Heart right ventricle (tissue), 16 donors: ENCODE results near the gene ANKFY1. TPM values are rescaled to one million over a fixed set of nuclear protein-coding genes. Genes with fewer than 3 reads are reported as not detected.
A peak's percentile ranks its signal among the peaks of the same experiment; 100 is the strongest.

Source experiments
- ATAC-seq, 8 donors: fragments of 200-7000 bp; cut with Tn5 transposase; one replicate each; pipeline ENCODE4 v1.9.1; 2020; ENCODE audit warnings: mild to moderate bottlenecking in 8 of 8, moderate library complexity in 8 of 8, moderate number of reproducible peaks in 1 of 8
- DNase-seq, 2 donors: peaks; one replicate each; pipeline ENCODE4 v3.0.0-alpha.2; 2020
- H3K27ac ChIP-seq, 10 donors: fragments of 200-600 bp; sonication (generic) in 2 of 10; one replicate each; pipeline versions ENCODE4 v1.5.0 to v1.8.0; 2020 to 2022; ENCODE audit warnings: mild to moderate bottlenecking in 3 of 10
- H3K27me3 ChIP-seq, 7 donors: fragments of 200-600 bp; one replicate each; pipeline ENCODE4 v1.8.0; 2021 to 2022; ENCODE audit warnings: mild to moderate bottlenecking in 2 of 7
- H3K36me3 ChIP-seq, 9 donors: fragments of 200-600 bp; sonication (generic) in 1 of 9; one replicate each; pipeline versions ENCODE4 v1.5.0 to v1.8.0; 2020 to 2022; ENCODE audit warnings: mild to moderate bottlenecking in 2 of 9
- H3K4me1 ChIP-seq, 9 donors: fragments of 200-600 bp; sonication (generic) in 1 of 9; one replicate each; pipeline versions ENCODE4 v1.5.0 to v1.8.0; 2020 to 2022; ENCODE audit warnings: mild to moderate bottlenecking in 4 of 9
- H3K4me3 ChIP-seq, 10 donors: fragments of 200-600 bp; sonication (generic) in 2 of 10; one replicate each; pipeline versions ENCODE4 v1.5.0 to v1.8.0; 2020 to 2022; ENCODE audit warnings: mild to moderate bottlenecking in 7 of 10, moderate library complexity in 2 of 10
- H3K9me3 ChIP-seq, 11 donors: fragments of 200-600 bp in 10 of 11; sonication (generic) in 2 of 11; one replicate each; pipeline versions ENCODE4 v1.5.0 to v1.8.0; 2013 to 2022; ENCODE audit warnings: mild to moderate bottlenecking in 2 of 11, control low read depth in 1 of 11, moderate library complexity in 1 of 11
- CTCF ChIP-seq, 9 donors: fragments of 200-600 bp; sonication (generic) in 2 of 9; IDR thresholded peaks; one replicate each; pipeline versions ENCODE4 v1.5.0 to v1.8.0; 2021 to 2022; ENCODE audit warnings: antibody characterized with exemption in 9 of 9, mild to moderate bottlenecking in 5 of 9, moderate library complexity in 1 of 9
- WGBS, 2 donors: extraction: QIAGEN DNeasy Blood & Tissue Kit; methylation state at CpG; one replicate each; pipeline ENCODE4 v1.1.7; 2013; ENCODE audit warnings: inconsistent platforms in 1 of 2; 5-methylcytosine and 5-hydroxymethylcytosine counted together
- intact Hi-C, 10 donors: fragments of 100-400 bp; cut with DNase I; formaldehyde crosslinking; loops; one replicate each; pipeline versions ENCODE4 v1.11.1 to v1.14.2; 2022
- polyA plus RNA-seq, 2 donors: library from polyadenylated mRNA; stranded (reverse); fragments of 200-250 nt; gene quantifications; one replicate each; pipeline ENCODE4 v1.2.3, GENCODE V29; 2013
- total RNA-seq, 10 donors: library from RNA; stranded (reverse); fragmentation: NEBNext Ultra II Directional in 3 of 10; extraction: Animal tissue kit (Norgen Biotek cat#: 25700) in 3 of 10; gene quantifications; one replicate each; pipeline versions ENCODE4 v1.2.1 to v1.2.4, GENCODE V29; 2021 to 2023
- donor health status: Arrhythmogenic right ventricular cardiomyopathy.
- donor health status: ischemic (EF 13 %, LVEDD 7.1; RV severe dilation, severe dysfunction).
- donor health status: healthy with polysubstance abuse.
- donor health status: DM: no; HTN: yes; CAD: no.
- donor health status: DM: no; HTN: no; CAD: no.
- donor health status: ischemic (EF 25% LVEDD 6.9; RV normal size, moderate dysfunction).
- donor health status: ischemic (EF 25% LVEDD 5.7; RV mildly dilated, moderate dysfunction).
- donor health status: healthy.
- donor health status: DM: yes; HTN: yes; CAD: no.
- donor health status: Ischemic cardiomyopathy.
- donor health status: ischemic (EF 35%, LVEDD 5.7; RV mildly dilated, moderate dysfunction).
- donor health status: nonischemic (EF 11% LVEDD 7.7; RV severe dilation, severe dysfunction).
- donor health status: DM: yes; HTN: yes; CAD: no.
- donor health status: PGD.
- donor health status: ischemic (EF 29% LVEDD 5.4; RV normal size, mild dysfunction).
- donor health status: nonischemic (EF 23%, LVEDD 6.1; RV moderate dilation, normal function).

Gene ANKFY1
- total and polyA plus RNA-seq, 12 donors = 8.6 to 34.4 (median 24.0) TPM

GRCh38 chr17:4136373-4136772, 127.4 kb downstream of the ANKFY1 start:
- WGBS, 2 donors = 64 to 75% methylated on average over 6 of the region's 6 CpGs
- Histone ChIP-seq H3K27ac (no peak overlapping the region), H3K36me3 (peaks cover 0 to 35% (median 0%) of the 10 kb centered on the region in 9 donors), H3K9me3 (no peaks in the 10 kb centered on the region), H3K4me1 (peaks cover 18 to 73% (median 54%) of the 10 kb centered on the region in 9 donors), H3K27me3 (no peaks in the 10 kb centered on the region), H3K4me3 (no peak overlapping the region)
- ATAC-seq = peak in 4 of 8 donors; percentile 5 to 43 (median 33)
- peak; percentile 11 to 48 for DNase-seq
- intact Hi-C loops = no loop called here
- TF ChIP-seq CTCF (IDR thresholded peaks at IDR 0.05) = no peak

- no peak for TF ChIP-seq CTCF (IDR thresholded peaks at IDR 0.05)
- no peaks in the 10 kb centered on the region for H3K9me3 ChIP-seq
- H3K27me3 ChIP-seq = no peaks in the 10 kb centered on the region
- 81 to 83% methylated on average over 3 of the region's 3 CpGs for WGBS, 2 donors
- ATAC-seq = no peak
- H3K4me3 ChIP-seq = no peak overlapping the region
- H3K36me3 ChIP-seq = peaks cover 0 to 33% (median 0%) of the 10 kb centered on the region in 9 donors
- no peak overlapping the region for H3K27ac ChIP-seq
- DNase-seq = no peak
- intact Hi-C loops = no loop called here
- peaks cover 12 to 72% (median 54%) of the 10 kb centered on the region in 9 donors for H3K4me1 ChIP-seq
Measured at GRCh38 chr17:4135489-4135888, 128.3 kb downstream of the ANKFY1 start.

GRCh38 chr17:4134721-4135120, 129.1 kb downstream of the ANKFY1 start:
- intact Hi-C loops = no loop called here
- DNase-seq = no peak
- no peak for TF ChIP-seq CTCF (IDR thresholded peaks at IDR 0.05)
- Histone ChIP-seq H3K9me3 (no peaks in the 10 kb centered on the region), H3K4me3 (no peak overlapping the region), H3K4me1 (peaks cover 6 to 72% (median 49%) of the 10 kb centered on the region in 9 donors), H3K36me3 (peaks cover 0 to 32% (median 0%) of the 10 kb centered on the region in 9 donors), H3K27ac (peak overlapping the region in 1 of 10 donors; percentile 29), H3K27me3 (no peaks in the 10 kb centered on the region)
- peak in 1 of 8 donors; percentile 36 for ATAC-seq
- WGBS, 2 donors = 42 to 71% methylated on average over 3 of the region's 3 CpGs

GRCh38 chr17:4130715-4131114, 133.1 kb downstream of the ANKFY1 start:
- no peaks in the 10 kb centered on the region for H3K27me3 ChIP-seq
- DNase-seq (peak in 1 of 2 donors; percentile 17), ATAC-seq (peak in 7 of 8 donors; percentile 61 to 85 (median 73))
- intact Hi-C loops = no loop called here
- H3K36me3 ChIP-seq = peaks cover 0 to 36% (median 0%) of the 10 kb centered on the region in 9 donors
- H3K27ac ChIP-seq = peak overlapping the region in 5 of 10 donors; percentile 13 to 76 (median 60)
- H3K4me3 ChIP-seq = no peak overlapping the region
- H3K9me3 ChIP-seq = no peaks in the 10 kb centered on the region
- H3K4me1 ChIP-seq = peaks cover 4 to 69% (median 16%) of the 10 kb centered on the region in 9 donors
- no peak for TF ChIP-seq CTCF (IDR thresholded peaks at IDR 0.05)
- WGBS, 2 donors = 30 to 49% methylated on average over 7 of the region's 7 CpGs
